ENCODE data around the gene TCEANC.

The TCEANC gene

DNA sequence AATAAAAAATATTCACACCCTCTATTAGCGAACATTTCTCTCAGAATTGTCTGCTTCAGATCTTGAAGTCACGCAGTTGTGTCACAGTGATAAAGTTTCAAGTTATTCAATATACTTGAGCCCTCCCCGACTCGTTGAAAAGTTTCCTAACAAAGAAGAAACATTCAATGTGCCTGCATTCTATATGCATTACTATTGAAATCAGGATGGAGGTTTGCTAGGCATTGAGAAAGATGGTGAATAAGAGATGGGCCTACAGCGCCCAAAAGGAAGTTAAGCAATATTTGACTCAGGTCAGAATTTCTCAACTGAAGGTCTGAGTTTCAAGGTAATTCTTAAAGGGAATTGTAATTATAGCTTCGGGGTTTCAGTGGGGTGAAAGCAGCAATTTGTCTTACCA lies 6.1 kb downstream of the TCEANC start:
- no peaks in the 10 kb centered on the region for H3K9me3 ChIP-seq (ENCODE audit: insufficient read depth, low read length, severe bottlenecking)
- peaks cover 15% of the 10 kb centered on the region for H3K79me2 ChIP-seq (ENCODE audit: insufficient read depth, low read length)
- TF ChIP-seq EZH2 (IDR thresholded peaks at IDR 0.05; ENCODE audit: borderline replicate concordance, low read depth, low read length, severe bottlenecking) = no peak
- TF ChIP-seq, protein P1, sequence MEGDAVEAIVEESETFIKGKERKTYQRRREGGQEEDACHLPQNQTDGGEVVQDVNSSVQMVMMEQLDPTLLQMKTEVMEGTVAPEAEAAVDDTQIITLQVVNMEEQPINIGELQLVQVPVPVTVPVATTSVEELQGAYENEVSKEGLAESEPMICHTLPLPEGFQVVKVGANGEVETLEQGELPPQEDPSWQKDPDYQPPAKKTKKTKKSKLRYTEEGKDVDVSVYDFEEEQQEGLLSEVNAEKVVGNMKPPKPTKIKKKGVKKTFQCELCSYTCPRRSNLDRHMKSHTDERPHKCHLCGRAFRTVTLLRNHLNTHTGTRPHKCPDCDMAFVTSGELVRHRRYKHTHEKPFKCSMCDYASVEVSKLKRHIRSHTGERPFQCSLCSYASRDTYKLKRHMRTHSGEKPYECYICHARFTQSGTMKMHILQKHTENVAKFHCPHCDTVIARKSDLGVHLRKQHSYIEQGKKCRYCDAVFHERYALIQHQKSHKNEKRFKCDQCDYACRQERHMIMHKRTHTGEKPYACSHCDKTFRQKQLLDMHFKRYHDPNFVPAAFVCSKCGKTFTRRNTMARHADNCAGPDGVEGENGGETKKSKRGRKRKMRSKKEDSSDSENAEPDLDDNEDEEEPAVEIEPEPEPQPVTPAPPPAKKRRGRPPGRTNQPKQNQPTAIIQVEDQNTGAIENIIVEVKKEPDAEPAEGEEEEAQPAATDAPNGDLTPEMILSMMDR (IDR thresholded peaks at IDR 0.05; ENCODE audit: borderline replicate concordance, extremely low read depth, low read length, poor library complexity, severe bottlenecking) = no peak
- peaks cover 13% of the 10 kb centered on the region for H3K36me3 ChIP-seq (ENCODE audit: insufficient read depth, low read length)
- H3K4me2 ChIP-seq (ENCODE audit: insufficient read depth, low read length) = peak overlapping the region; percentile 27; the same call in 1 of the 2 replicates
- H3K9ac ChIP-seq (ENCODE audit: low read depth, low read length) = peak overlapping the region; percentile 15; the same call in 1 of the 2 replicates
- H3K27me3 ChIP-seq (ENCODE audit: insufficient read depth, low read length, poor library complexity) = no peaks in the 10 kb centered on the region
- DNase-seq (no peak), ATAC-seq (ENCODE audit: insufficient read depth, low read depth) (no peak)
- peaks cover 16% of the 10 kb centered on the region for H3K4me1 ChIP-seq (ENCODE audit: insufficient read depth, low read length)
- no peaks in the 10 kb centered on the region for H4K20me1 ChIP-seq (ENCODE audit: insufficient read depth, low read length)
- no peak overlapping the region for H3K4me3 ChIP-seq (ENCODE audit: low read depth in 1 of 2, low read length in 2 of 2)
- H3K27ac ChIP-seq (ENCODE audit: low read length) = peak overlapping the region; percentile 52; the same call in 1 of the 2 replicates
- peak overlapping the region; percentile 39 for H2AFZ ChIP-seq (ENCODE audit: low read depth, low read length)

DNA sequence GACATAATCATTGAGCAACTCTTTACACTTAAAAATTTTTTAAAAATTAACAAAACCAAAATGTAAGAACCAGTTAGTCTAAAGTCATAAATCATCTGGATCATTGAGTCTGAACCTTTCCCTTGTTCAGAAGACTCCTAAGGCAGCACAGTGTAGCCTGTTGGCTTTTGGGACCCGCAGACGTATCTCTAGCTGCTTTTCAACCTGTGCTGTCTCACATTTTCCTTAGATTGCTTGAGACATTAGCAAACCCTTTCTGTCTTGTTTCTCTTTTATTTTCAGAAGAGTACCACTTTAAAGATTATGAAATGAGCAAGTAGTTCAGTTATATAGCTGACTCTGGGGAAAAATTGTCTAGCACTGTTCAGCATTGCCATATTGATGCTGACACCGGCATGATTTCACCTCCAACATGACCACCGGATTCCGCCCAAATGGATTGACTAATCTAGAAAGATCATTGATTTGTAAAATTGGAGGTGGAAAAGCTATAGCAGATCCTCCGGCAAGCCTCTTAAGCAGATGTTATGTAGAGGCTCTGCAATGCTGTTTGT lies 8.9 kb downstream of the TCEANC start:
- no peak overlapping the region for H2AFZ ChIP-seq (ENCODE audit: low read depth, low read length)
- no peak overlapping the region for H3K9ac ChIP-seq (ENCODE audit: low read depth, low read length)
- H3K36me3 ChIP-seq (ENCODE audit: insufficient read depth, low read length) = peaks cover 13% of the 10 kb centered on the region
- H3K27ac ChIP-seq (ENCODE audit: low read length) = no peak overlapping the region
- TF ChIP-seq, protein P1 (IDR thresholded peaks at IDR 0.05; ENCODE audit: borderline replicate concordance, extremely low read depth, low read length, poor library complexity, severe bottlenecking) = no peak
- no peak for TF ChIP-seq EZH2 (IDR thresholded peaks at IDR 0.05; ENCODE audit: borderline replicate concordance, low read depth, low read length, severe bottlenecking)
- H3K27me3 ChIP-seq (ENCODE audit: insufficient read depth, low read length, poor library complexity) = no peaks in the 10 kb centered on the region
- H3K9me3 ChIP-seq (ENCODE audit: insufficient read depth, low read length, severe bottlenecking) = no peaks in the 10 kb centered on the region
- DNase-seq = no peak
- ATAC-seq (ENCODE audit: insufficient read depth, low read depth) = no peak
- no peak overlapping the region for H3K4me2 ChIP-seq (ENCODE audit: insufficient read depth, low read length)
- H4K20me1 ChIP-seq (ENCODE audit: insufficient read depth, low read length) = no peaks in the 10 kb centered on the region
- H3K4me3 ChIP-seq (ENCODE audit: low read depth in 1 of 2, low read length in 2 of 2) = no peak overlapping the region
- no peaks in the 10 kb centered on the region for H3K79me2 ChIP-seq (ENCODE audit: insufficient read depth, low read length)
- peaks cover 4% of the 10 kb centered on the region; the same call in 1 of the 2 replicates for H3K4me1 ChIP-seq (ENCODE audit: insufficient read depth, low read length)

DNA sequence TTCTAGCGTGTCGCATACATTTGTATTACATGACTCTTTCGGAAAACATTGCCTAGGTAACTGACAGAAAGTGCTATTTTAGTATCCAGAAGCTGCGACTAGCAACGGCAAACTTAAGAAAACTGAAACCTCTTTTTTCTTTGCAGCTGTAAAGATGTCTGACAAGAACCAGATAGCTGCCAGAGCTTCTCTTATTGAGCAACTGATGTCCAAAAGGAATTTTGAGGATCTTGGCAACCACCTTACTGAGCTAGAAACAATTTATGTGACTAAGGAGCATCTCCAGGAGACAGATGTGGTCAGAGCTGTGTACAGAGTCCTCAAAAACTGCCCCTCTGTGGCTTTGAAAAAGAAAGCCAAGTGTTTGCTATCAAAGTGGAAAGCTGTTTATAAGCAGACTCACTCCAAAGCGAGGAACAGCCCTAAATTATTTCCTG lies 9.4 kb downstream of the TCEANC start:
- no peak for ATAC-seq (ENCODE audit: insufficient read depth, low read depth)

More for the DNA sequence above, 9.4 kb downstream of the TCEANC start:
- Histone ChIP-seq H3K9ac (ENCODE audit: low read depth, low read length) (no peak overlapping the region), H3K36me3 (ENCODE audit: insufficient read depth, low read length) (peaks cover 13% of the 10 kb centered on the region), H2AFZ (ENCODE audit: low read depth, low read length) (no peak overlapping the region), H4K20me1 (ENCODE audit: insufficient read depth, low read length) (no peaks in the 10 kb centered on the region), H3K4me1 (ENCODE audit: insufficient read depth, low read length) (peaks cover 4% of the 10 kb centered on the region; the same call in 1 of the 2 replicates), H3K4me3 (ENCODE audit: low read depth in 1 of 2, low read length in 2 of 2) (no peak overlapping the region), H3K9me3 (ENCODE audit: insufficient read depth, low read length, severe bottlenecking) (no peaks in the 10 kb centered on the region), H3K27ac (ENCODE audit: low read length) (no peak overlapping the region), H3K79me2 (ENCODE audit: insufficient read depth, low read length) (no peaks in the 10 kb centered on the region), H3K4me2 (ENCODE audit: insufficient read depth, low read length) (no peak overlapping the region), H3K27me3 (ENCODE audit: insufficient read depth, low read length, poor library complexity) (no peaks in the 10 kb centered on the region)
- TF ChIP-seq EZH2 (IDR thresholded peaks at IDR 0.05; ENCODE audit: borderline replicate concordance, low read depth, low read length, severe bottlenecking) = no peak
- TF ChIP-seq, protein P1 (IDR thresholded peaks at IDR 0.05; ENCODE audit: borderline replicate concordance, extremely low read depth, low read length, poor library complexity, severe bottlenecking) = no peak
- no peak for DNase-seq
